OCI-LY1 (cell line): ENCODE measurements around the gene CEP112.

Experiments
- H2AFZ ChIP-seq: fragments of 200-600 bp; sonication (generic), shearing (Covaris generic); 2 replicates; pipeline ENCODE4 v1.6.0; 2014; ENCODE audit warnings: antibody characterized with exemption, mild to moderate bottlenecking, low read length
- H3F3A ChIP-seq: fragments of 200-600 bp; sonication (generic), shearing (Covaris generic); 2 replicates; pipeline ENCODE4 v1.6.0; 2014; ENCODE audit warnings: mild to moderate bottlenecking, antibody characterized with exemption, low read length, moderate library complexity; ENCODE audit not compliant: insufficient read depth
- H3K27ac ChIP-seq: fragments of 200-600 bp; sonication (generic); 2 replicates; pipeline ENCODE4 v1.5.1; 2014; ENCODE audit warnings: low read length, mixed run types, mild to moderate bottlenecking, low read depth; ENCODE audit not compliant: poor library complexity, severe bottlenecking
- H3K27me3 ChIP-seq: fragments of 200-600 bp; sonication (generic); 2 replicates; pipeline ENCODE4 v1.6.0; 2014; ENCODE audit warnings: antibody characterized with exemption, mild to moderate bottlenecking, low read length, moderate library complexity; ENCODE audit not compliant: insufficient read depth
- H3K36me3 ChIP-seq: fragments of 200-600 bp; sonication (generic); 2 replicates; pipeline ENCODE4 v1.6.1; 2014; ENCODE audit warnings: mild to moderate bottlenecking, antibody characterized with exemption, low read length, moderate library complexity, mixed read lengths; ENCODE audit not compliant: insufficient read depth
- H3K4me1 ChIP-seq: fragments of 200-600 bp; sonication (generic); 2 replicates; pipeline ENCODE4 v1.5.1; 2014; ENCODE audit warnings: mild to moderate bottlenecking, low read length, moderate library complexity; ENCODE audit not compliant: insufficient read depth, severe bottlenecking
- H3K4me2 ChIP-seq: fragments of 200-600 bp; sonication (generic), shearing (Covaris generic); 2 replicates; pipeline ENCODE4 v1.6.1; 2014; ENCODE audit warnings: low read length
- H3K4me3 ChIP-seq: fragments of 200-600 bp; sonication (generic); 2 replicates; pipeline ENCODE4 v1.5.1; 2014; ENCODE audit warnings: low read length, low read depth, mild to moderate bottlenecking, mixed read lengths; ENCODE audit not compliant: poor library complexity, severe bottlenecking
- H3K79me2 ChIP-seq: fragments of 200-600 bp; shearing (Covaris generic); 2 replicates; pipeline ENCODE4 v1.6.1; 2016; ENCODE audit warnings: mixed run types, low read length, mixed read lengths; ENCODE audit not compliant: insufficient read depth
- H3K9ac ChIP-seq: fragments of 200-600 bp; sonication (generic), shearing (Covaris generic); 2 replicates; pipeline ENCODE4 v1.6.1; 2014; ENCODE audit warnings: mild to moderate bottlenecking, low read length, mixed read lengths
- H3K9me2 ChIP-seq: fragments of 200-600 bp; sonication (generic), shearing (Covaris generic); 2 replicates; pipeline ENCODE4 v1.6.1; 2014; ENCODE audit warnings: low read depth, mild to moderate bottlenecking, low read length, mixed read lengths
- H3K9me3 ChIP-seq: fragments of 200-600 bp; shearing (Covaris generic); 2 replicates; pipeline ENCODE4 v1.6.1; 2014; ENCODE audit warnings: low read length, mixed read lengths
- H4K20me1 ChIP-seq: fragments of 200-600 bp; sonication (generic), shearing (Covaris generic); 2 replicates; pipeline ENCODE4 v1.6.0; 2016; ENCODE audit warnings: mild to moderate bottlenecking, low read length; ENCODE audit not compliant: insufficient read depth
- EZH2 ChIP-seq: fragments of 200-600 bp; sonication (generic), shearing (Covaris generic); IDR thresholded peaks from 2 replicates; pipeline ENCODE4 v1.8.0; 2017; ENCODE audit warnings: borderline replicate concordance, mixed run types, mild to moderate bottlenecking, antibody characterized with exemption, low read length, moderate library complexity, mixed read lengths
- TF ChIP-seq, protein P1 (sequence below): fragments of 200-600 bp; sonication (generic), shearing (Covaris generic); IDR thresholded peaks from 2 replicates; pipeline ENCODE4 v1.5.1; 2017; ENCODE audit warnings: mild to moderate bottlenecking, antibody characterized with exemption, low read length, moderate library complexity, mixed read lengths

Gene CEP112

GRCh38 chr17:65751263-65751662 is 440.7 kb downstream of the CEP112 start:
- Histone ChIP-seq H3K4me3 (no peak overlapping the region), H3K27ac (no peak overlapping the region), H3K4me2 (no peak overlapping the region), H4K20me1 (no peaks in the 10 kb centered on the region), H3K36me3 (no peaks in the 10 kb centered on the region), H3K4me1 (no peaks in the 10 kb centered on the region), H3K27me3 (no peaks in the 10 kb centered on the region), H3F3A (no peaks in the 10 kb centered on the region), H3K9ac (no peak overlapping the region), H3K9me2 (no peaks in the 10 kb centered on the region), H3K79me2 (no peaks in the 10 kb centered on the region), H3K9me3 (no peaks in the 10 kb centered on the region), H2AFZ (no peak overlapping the region)
- no peak for TF ChIP-seq EZH2
- TF ChIP-seq, protein P1, sequence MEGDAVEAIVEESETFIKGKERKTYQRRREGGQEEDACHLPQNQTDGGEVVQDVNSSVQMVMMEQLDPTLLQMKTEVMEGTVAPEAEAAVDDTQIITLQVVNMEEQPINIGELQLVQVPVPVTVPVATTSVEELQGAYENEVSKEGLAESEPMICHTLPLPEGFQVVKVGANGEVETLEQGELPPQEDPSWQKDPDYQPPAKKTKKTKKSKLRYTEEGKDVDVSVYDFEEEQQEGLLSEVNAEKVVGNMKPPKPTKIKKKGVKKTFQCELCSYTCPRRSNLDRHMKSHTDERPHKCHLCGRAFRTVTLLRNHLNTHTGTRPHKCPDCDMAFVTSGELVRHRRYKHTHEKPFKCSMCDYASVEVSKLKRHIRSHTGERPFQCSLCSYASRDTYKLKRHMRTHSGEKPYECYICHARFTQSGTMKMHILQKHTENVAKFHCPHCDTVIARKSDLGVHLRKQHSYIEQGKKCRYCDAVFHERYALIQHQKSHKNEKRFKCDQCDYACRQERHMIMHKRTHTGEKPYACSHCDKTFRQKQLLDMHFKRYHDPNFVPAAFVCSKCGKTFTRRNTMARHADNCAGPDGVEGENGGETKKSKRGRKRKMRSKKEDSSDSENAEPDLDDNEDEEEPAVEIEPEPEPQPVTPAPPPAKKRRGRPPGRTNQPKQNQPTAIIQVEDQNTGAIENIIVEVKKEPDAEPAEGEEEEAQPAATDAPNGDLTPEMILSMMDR: no peak

- H3K36me3 ChIP-seq: no peaks in the 10 kb centered on the region
- no peak overlapping the region for H2AFZ ChIP-seq
- no peak overlapping the region for H3K4me3 ChIP-seq
- H3K27me3 ChIP-seq: no peaks in the 10 kb centered on the region
- TF ChIP-seq, protein P1: no peak
- no peak for TF ChIP-seq EZH2
- no peak overlapping the region for H3K9ac ChIP-seq
- no peak overlapping the region for H3K4me2 ChIP-seq
- no peaks in the 10 kb centered on the region for H3K4me1 ChIP-seq
- H3F3A ChIP-seq: no peaks in the 10 kb centered on the region
- H3K9me2 ChIP-seq: no peaks in the 10 kb centered on the region
- H3K27ac ChIP-seq: no peak overlapping the region
- no peaks in the 10 kb centered on the region for H3K79me2 ChIP-seq
- no peaks in the 10 kb centered on the region for H4K20me1 ChIP-seq
- H3K9me3 ChIP-seq: no peaks in the 10 kb centered on the region
Observed at GRCh38 chr17:65750631-65751115, 441.3 kb downstream of the CEP112 start.

GRCh38 chr17:65750166-65750565 is 441.8 kb downstream of the CEP112 start:
- TF ChIP-seq, protein P1: no peak
- no peak for TF ChIP-seq EZH2
- no peaks in the 10 kb centered on the region for H3F3A ChIP-seq
- no peak overlapping the region for H2AFZ ChIP-seq
- H3K4me3 ChIP-seq: no peak overlapping the region
- no peaks in the 10 kb centered on the region for H3K27me3 ChIP-seq
- H3K9me3 ChIP-seq: no peaks in the 10 kb centered on the region
- H3K27ac ChIP-seq: no peak overlapping the region
- H3K4me1 ChIP-seq: no peaks in the 10 kb centered on the region
- H3K4me2 ChIP-seq: no peak overlapping the region
- no peaks in the 10 kb centered on the region for H3K36me3 ChIP-seq
- H3K79me2 ChIP-seq: no peaks in the 10 kb centered on the region
- no peaks in the 10 kb centered on the region for H4K20me1 ChIP-seq
- no peak overlapping the region for H3K9ac ChIP-seq
- no peaks in the 10 kb centered on the region for H3K9me2 ChIP-seq
